NCI-H510A treated with DMSO at 0.1 percent for 48 hours (cell line): ENCODE results near the gene FGF7.
"Not testable (repeated sequence)": the region's sequence is repeated elsewhere in the genome, so short reads cannot be mapped to it uniquely, and the experiment has no call there.

Experiments
- DNase-seq: peaks from one replicate; lab custom pipeline; 2025; lab: John Stamatoyannopoulos, UW

Gene FGF7

GRCh38 chr15:49494842-49495241 lies 71.8 kb downstream of the FGF7 start:
- DNase-seq: no peak

GRCh38 chr15:49495993-49496753 lies 73.1 kb downstream of the FGF7 start:
- no peak for DNase-seq

GRCh38 chr15:49501586-49501985 lies 78.5 kb downstream of the FGF7 start:
- DNase-seq: no peak

- DNase-seq: no peak
Measured at GRCh38 chr15:49506341-49506740, 83.3 kb downstream of the FGF7 start.

- no peak for DNase-seq
Measured at GRCh38 chr15:49507261-49507660, 84.2 kb downstream of the FGF7 start.

GRCh38 chr15:49512739-49513138 lies 89.7 kb downstream of the FGF7 start:
- DNase-seq: not testable (repeated sequence)

GRCh38 chr15:49521802-49522201 lies 98.8 kb downstream of the FGF7 start:
- no peak for DNase-seq

GRCh38 chr15:49528289-49528688 lies 105.2 kb downstream of the FGF7 start:
- DNase-seq: no peak

- no peak for DNase-seq
Measured at GRCh38 chr15:49530092-49530491, 107.0 kb downstream of the FGF7 start.
